Measurements from ENCODE around the gene SREK1IP1.

SREK1IP1 gene

DNA sequence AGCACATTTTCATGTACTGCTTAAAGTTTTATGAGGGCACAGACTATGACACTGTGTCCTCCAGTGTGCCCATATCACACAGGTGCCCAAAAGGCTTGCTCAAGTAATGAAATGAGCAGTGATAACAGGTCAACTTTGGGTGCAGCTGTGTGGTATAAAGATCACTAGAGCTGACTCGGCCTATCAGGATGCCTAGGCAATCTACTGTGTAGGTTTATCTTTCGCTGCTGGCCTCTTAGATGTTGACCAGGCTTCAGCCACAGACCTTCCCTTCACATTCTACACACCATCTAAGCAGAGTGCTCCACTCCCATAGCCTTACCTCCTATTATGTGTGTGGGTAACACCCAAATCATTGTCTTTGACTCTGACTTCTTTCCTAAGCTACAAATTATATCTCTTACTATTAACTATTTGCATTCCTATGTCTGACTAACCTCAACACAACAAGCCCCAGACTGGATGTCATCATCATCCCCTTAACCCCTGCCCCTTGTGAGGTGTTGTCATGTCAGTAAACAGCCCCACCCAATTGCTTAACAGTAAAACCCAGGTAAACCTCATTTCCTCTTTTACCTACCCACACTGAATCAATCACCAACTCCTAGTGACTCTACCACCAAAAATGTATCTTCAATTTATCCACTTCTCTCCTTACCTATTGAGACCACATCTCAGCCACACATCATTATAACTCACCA lies 2.5 kb downstream of the SREK1IP1 start:
- H3K4me3 ChIP-seq (ENCODE audit: insufficient read length, low read depth): no peak overlapping the region
- no peak for DNase-seq (ENCODE audit: low read depth, low spot score)
- no peaks in the 10 kb centered on the region for H3K4me1 ChIP-seq (ENCODE audit: insufficient read depth, insufficient read length)
- H3K27me3 ChIP-seq (ENCODE audit: insufficient read depth, insufficient read length): no peaks in the 10 kb centered on the region
- TF ChIP-seq SUZ12 (IDR thresholded peaks at IDR 0.05; ENCODE audit: extremely low read depth, insufficient read depth, insufficient read length) (no peak), ZNF274 (IDR thresholded peaks at IDR 0.05; ENCODE audit: low read depth, low read length) (no peak), YY1 (IDR thresholded peaks at IDR 0.05; ENCODE audit: insufficient read depth, insufficient read length) (no peak)
- no peak overlapping the region for H3K9ac ChIP-seq (ENCODE audit: insufficient read length, low read depth)
- H3K36me3 ChIP-seq (ENCODE audit: insufficient read depth, insufficient read length, low read length): peaks cover 25% of the 10 kb centered on the region
- H3K9me3 ChIP-seq (ENCODE audit: insufficient read depth, low read length): no peaks in the 10 kb centered on the region

DNA sequence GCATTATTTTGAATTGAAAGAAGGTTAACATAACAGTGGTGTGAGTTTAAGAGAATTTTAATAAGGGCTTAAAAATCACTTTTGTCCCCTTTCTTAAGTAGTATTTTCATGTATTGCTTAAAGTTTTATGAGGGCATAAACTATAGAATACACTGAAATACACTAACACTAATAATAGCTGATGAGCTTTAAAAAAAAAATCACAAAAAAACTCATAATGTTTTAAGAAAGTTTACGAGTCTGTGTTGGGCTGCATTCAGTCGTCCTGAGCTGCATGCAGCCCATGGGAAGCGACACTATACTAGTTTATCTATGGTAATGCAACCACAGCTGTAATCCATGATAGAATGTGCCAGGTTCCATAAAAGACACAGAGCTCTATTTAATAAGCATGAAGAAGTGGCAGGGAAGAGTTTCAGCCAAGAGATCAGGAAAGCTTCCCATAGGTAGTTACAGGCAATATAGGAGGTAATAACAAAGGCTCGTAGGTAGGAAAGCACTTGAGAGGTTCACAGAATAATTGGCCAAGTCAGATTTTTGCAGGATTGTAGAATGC lies 4.5 kb downstream of the SREK1IP1 start:
- no peak overlapping the region for H3K4me3 ChIP-seq (ENCODE audit: insufficient read length, low read depth)
- no peaks in the 10 kb centered on the region for H3K9me3 ChIP-seq (ENCODE audit: insufficient read depth, low read length)
- DNase-seq (ENCODE audit: low read depth, low spot score): no peak
- H3K36me3 ChIP-seq (ENCODE audit: insufficient read depth, insufficient read length, low read length): peaks cover 29% of the 10 kb centered on the region
- no peak for TF ChIP-seq ZNF274 (IDR thresholded peaks at IDR 0.05; ENCODE audit: low read depth, low read length)
- no peak for TF ChIP-seq SUZ12 (IDR thresholded peaks at IDR 0.05; ENCODE audit: extremely low read depth, insufficient read depth, insufficient read length)
- no peak for TF ChIP-seq YY1 (IDR thresholded peaks at IDR 0.05; ENCODE audit: insufficient read depth, insufficient read length)
- no peaks in the 10 kb centered on the region for H3K27me3 ChIP-seq (ENCODE audit: insufficient read depth, insufficient read length)
- H3K4me1 ChIP-seq (ENCODE audit: insufficient read depth, insufficient read length): no peaks in the 10 kb centered on the region
- H3K9ac ChIP-seq (ENCODE audit: insufficient read length, low read depth): no peak overlapping the region

GRCh38 chr5:64759960-64760660 lies 8.4 kb downstream of the SREK1IP1 start:
- no peak for DNase-seq (ENCODE audit: low read depth, low spot score)
- no peaks in the 10 kb centered on the region for H3K27me3 ChIP-seq (ENCODE audit: insufficient read depth, insufficient read length)

DNA sequence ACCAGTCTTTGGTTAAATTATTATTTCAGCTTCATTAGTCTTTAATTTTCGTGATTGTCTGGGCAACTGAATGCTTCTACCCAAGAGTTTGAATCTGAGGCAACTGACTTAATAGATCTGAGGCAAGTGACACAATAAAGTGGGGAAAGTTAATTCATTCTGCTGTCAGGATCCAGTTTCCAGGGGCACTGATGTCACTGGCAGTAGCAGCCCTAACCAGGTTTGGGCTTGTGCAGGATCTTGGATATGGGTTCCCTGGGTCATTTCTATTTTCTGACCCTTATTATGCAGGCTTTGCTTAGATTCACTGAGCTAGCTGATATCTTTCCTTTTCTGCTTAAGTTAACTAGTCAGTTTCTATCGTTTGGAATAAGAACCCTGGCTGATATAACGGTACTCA lies 9.6 kb downstream of the SREK1IP1 start:
- Histone ChIP-seq H3K9me3 (ENCODE audit: insufficient read depth, low read length) (no peaks in the 10 kb centered on the region), H3K9ac (ENCODE audit: insufficient read length, low read depth) (no peak overlapping the region), H3K4me1 (ENCODE audit: insufficient read depth, insufficient read length) (no peaks in the 10 kb centered on the region), H3K27me3 (ENCODE audit: insufficient read depth, insufficient read length) (no peaks in the 10 kb centered on the region), H3K36me3 (ENCODE audit: insufficient read depth, insufficient read length, low read length) (peaks cover 8% of the 10 kb centered on the region), H3K4me3 (ENCODE audit: insufficient read length, low read depth) (no peak overlapping the region)
- no peak for DNase-seq (ENCODE audit: low read depth, low spot score)
- no peak for TF ChIP-seq SUZ12 (IDR thresholded peaks at IDR 0.05; ENCODE audit: extremely low read depth, insufficient read depth, insufficient read length)
- no peak for TF ChIP-seq ZNF274 (IDR thresholded peaks at IDR 0.05; ENCODE audit: low read depth, low read length)
- TF ChIP-seq YY1 (IDR thresholded peaks at IDR 0.05; ENCODE audit: insufficient read depth, insufficient read length): no peak

More at GRCh38 chr5:64759960-64760660, 8.4 kb downstream of the SREK1IP1 start:
- no peaks in the 10 kb centered on the region for H3K4me1 ChIP-seq (ENCODE audit: insufficient read depth, insufficient read length)
- H3K9ac ChIP-seq (ENCODE audit: insufficient read length, low read depth): no peak overlapping the region
- no peaks in the 10 kb centered on the region for H3K9me3 ChIP-seq (ENCODE audit: insufficient read depth, low read length)
- H3K36me3 ChIP-seq (ENCODE audit: insufficient read depth, insufficient read length, low read length): peaks cover 18% of the 10 kb centered on the region
- H3K4me3 ChIP-seq (ENCODE audit: insufficient read length, low read depth): no peak overlapping the region
- TF ChIP-seq ZNF274 (IDR thresholded peaks at IDR 0.05; ENCODE audit: low read depth, low read length) (no peak), YY1 (IDR thresholded peaks at IDR 0.05; ENCODE audit: insufficient read depth, insufficient read length) (no peak), SUZ12 (IDR thresholded peaks at IDR 0.05; ENCODE audit: extremely low read depth, insufficient read depth, insufficient read length) (no peak)

GRCh38 chr5:64754066-64754465 lies 14.4 kb downstream of the SREK1IP1 start:
- H3K36me3 ChIP-seq (ENCODE audit: insufficient read depth, insufficient read length, low read length): peaks cover 9% of the 10 kb centered on the region
- H3K9ac ChIP-seq (ENCODE audit: insufficient read length, low read depth): no peak overlapping the region
- no peak for TF ChIP-seq SUZ12 (IDR thresholded peaks at IDR 0.05; ENCODE audit: extremely low read depth, insufficient read depth, insufficient read length)
- TF ChIP-seq YY1 (IDR thresholded peaks at IDR 0.05; ENCODE audit: insufficient read depth, insufficient read length): no peak
- TF ChIP-seq ZNF274 (IDR thresholded peaks at IDR 0.05; ENCODE audit: low read depth, low read length): no peak
- no peaks in the 10 kb centered on the region for H3K9me3 ChIP-seq (ENCODE audit: insufficient read depth, low read length)
- no peaks in the 10 kb centered on the region for H3K27me3 ChIP-seq (ENCODE audit: insufficient read depth, insufficient read length)
- no peak for DNase-seq (ENCODE audit: low read depth, low spot score)
- H3K4me3 ChIP-seq (ENCODE audit: insufficient read length, low read depth): no peak overlapping the region
- no peaks in the 10 kb centered on the region for H3K4me1 ChIP-seq (ENCODE audit: insufficient read depth, insufficient read length)

- no peak for TF ChIP-seq ZNF274 (IDR thresholded peaks at IDR 0.05; ENCODE audit: low read depth, low read length)
- TF ChIP-seq SUZ12 (IDR thresholded peaks at IDR 0.05; ENCODE audit: extremely low read depth, insufficient read depth, insufficient read length): no peak
- no peak for TF ChIP-seq YY1 (IDR thresholded peaks at IDR 0.05; ENCODE audit: insufficient read depth, insufficient read length)
- Histone ChIP-seq H3K9ac (ENCODE audit: insufficient read length, low read depth) (no peak overlapping the region), H3K27me3 (ENCODE audit: insufficient read depth, insufficient read length) (no peaks in the 10 kb centered on the region), H3K4me1 (ENCODE audit: insufficient read depth, insufficient read length) (no peaks in the 10 kb centered on the region), H3K9me3 (ENCODE audit: insufficient read depth, low read length) (no peaks in the 10 kb centered on the region), H3K4me3 (ENCODE audit: insufficient read length, low read depth) (no peak overlapping the region), H3K36me3 (ENCODE audit: insufficient read depth, insufficient read length, low read length) (peaks cover 7% of the 10 kb centered on the region)
- no peak for DNase-seq (ENCODE audit: low read depth, low spot score)
Observed at GRCh38 chr5:64749385-64749784, 19.1 kb downstream of the SREK1IP1 start.

- DNase-seq (ENCODE audit: low read depth, low spot score): no peak
- H3K4me1 ChIP-seq (ENCODE audit: insufficient read depth, insufficient read length): no peaks in the 10 kb centered on the region
- H3K27me3 ChIP-seq (ENCODE audit: insufficient read depth, insufficient read length): no peaks in the 10 kb centered on the region
- H3K9ac ChIP-seq (ENCODE audit: insufficient read length, low read depth): no peak overlapping the region
- H3K9me3 ChIP-seq (ENCODE audit: insufficient read depth, low read length): no peaks in the 10 kb centered on the region
- H3K4me3 ChIP-seq (ENCODE audit: insufficient read length, low read depth): no peak overlapping the region
- TF ChIP-seq SUZ12 (IDR thresholded peaks at IDR 0.05; ENCODE audit: extremely low read depth, insufficient read depth, insufficient read length): no peak
- TF ChIP-seq YY1 (IDR thresholded peaks at IDR 0.05; ENCODE audit: insufficient read depth, insufficient read length): no peak
- no peak for TF ChIP-seq ZNF274 (IDR thresholded peaks at IDR 0.05; ENCODE audit: low read depth, low read length)
- H3K36me3 ChIP-seq (ENCODE audit: insufficient read depth, insufficient read length, low read length): peaks cover 3% of the 10 kb centered on the region
Observed at GRCh38 chr5:64746446-64746845, 22.0 kb downstream of the SREK1IP1 start.
